GM19452 (cell line): ENCODE measurements around the gene NCAM2.

Experiments used
- ATAC-seq: cut with Tn5 transposase; IDR thresholded peaks from one replicate; pipeline ENCODE4 v1.9.1; 2021; ENCODE audit not compliant: unreplicated experiment

The NCAM2 gene

GRCh38 chr21:21204366-21204996 lies 206.3 kb downstream of the NCAM2 start:
- no peak for ATAC-seq

- no peak for ATAC-seq
Observed at GRCh38 chr21:21205604-21206003, 207.4 kb downstream of the NCAM2 start.

- ATAC-seq: no peak
Observed at GRCh38 chr21:21210552-21210951, 212.3 kb downstream of the NCAM2 start.

- no peak for ATAC-seq
Observed at GRCh38 chr21:21213297-21213696, 215.1 kb downstream of the NCAM2 start.

GRCh38 chr21:21216047-21216446 lies 217.8 kb downstream of the NCAM2 start:
- no peak for ATAC-seq

- no peak for ATAC-seq
Observed at GRCh38 chr21:21226472-21226871, 228.3 kb downstream of the NCAM2 start.

GRCh38 chr21:21230672-21231071 lies 232.5 kb downstream of the NCAM2 start:
- ATAC-seq: no peak

GRCh38 chr21:21231913-21232312 lies 233.7 kb downstream of the NCAM2 start:
- ATAC-seq: no peak

- no peak for ATAC-seq
Observed at GRCh38 chr21:21232320-21232719, 234.1 kb downstream of the NCAM2 start.

- ATAC-seq: no peak
Observed at GRCh38 chr21:21233051-21233450, 234.8 kb downstream of the NCAM2 start.

GRCh38 chr21:21236996-21237395 lies 238.8 kb downstream of the NCAM2 start:
- ATAC-seq: no peak

- no peak for ATAC-seq
Observed at GRCh38 chr21:21238629-21239400, 240.6 kb downstream of the NCAM2 start.

- ATAC-seq: no peak
Observed at GRCh38 chr21:21241391-21241790, 243.2 kb downstream of the NCAM2 start.

GRCh38 chr21:21246007-21246406 lies 247.8 kb downstream of the NCAM2 start:
- ATAC-seq: no peak

- no peak for ATAC-seq
Observed at GRCh38 chr21:21247424-21247823, 249.2 kb downstream of the NCAM2 start.

GRCh38 chr21:21262048-21262447 lies 263.8 kb downstream of the NCAM2 start:
- no peak for ATAC-seq

- ATAC-seq: no peak
Observed at GRCh38 chr21:21268061-21268471, 269.9 kb downstream of the NCAM2 start.

- ATAC-seq: no peak
Observed at GRCh38 chr21:21268885-21269284, 270.7 kb downstream of the NCAM2 start.

- ATAC-seq: no peak
Observed at GRCh38 chr21:21279193-21279901, 281.1 kb downstream of the NCAM2 start.

GRCh38 chr21:21283810-21284209 lies 285.6 kb downstream of the NCAM2 start:
- no peak for ATAC-seq

GRCh38 chr21:21286170-21286798 lies 288.1 kb downstream of the NCAM2 start:
- ATAC-seq: no peak

- ATAC-seq: no peak
Observed at GRCh38 chr21:21290751-21291150, 292.5 kb downstream of the NCAM2 start.
